CD4-positive, alpha-beta T cell treated with Interleukin-6 at 100 ng/mL for 8 hours (primary cell): ENCODE data around the gene BLOC1S3.
"Not testable (repeated sequence)": the region's sequence is repeated elsewhere in the genome, so short reads cannot be mapped to it uniquely, and the experiment has no call there.

ENCODE experiments used
- DNase-seq: peaks from one replicate; pipeline ENCODE4 v3.0.0-alpha.2; 2020; ENCODE audit warnings: mixed read lengths, low spot score

BLOC1S3 gene

GRCh38 chr19:45224645-45225044 lies 46.1 kb downstream of the BLOC1S3 start:
- DNase-seq = no peak

- not testable (repeated sequence) for DNase-seq
Measured at GRCh38 chr19:45229056-45229455, 50.5 kb downstream of the BLOC1S3 start.
